H1 (cell line): ENCODE measurements around the gene ARHGAP24. TPM values are rescaled to one million over a fixed set of nuclear protein-coding genes. Genes with fewer than 3 reads are reported as not detected.

Source experiments
- CTCF ChIA-PET: fragments of 300-600 bp; sonication (Branson Sonifier 250); formaldehyde crosslinking; loops from one replicate; lab custom pipeline; 2021; ENCODE audit not compliant: partially characterized antibody; lab: Charles Lee
- POLR2A ChIA-PET: fragments of 300-600 bp; sonication (Branson Sonifier 250); formaldehyde crosslinking; loops from one replicate; lab custom pipeline; 2021; ENCODE audit warnings: inconsistent platforms; ENCODE audit not compliant: partially characterized antibody; lab: Charles Lee
- DNase-seq, 2 experiments: peaks; one replicate each; pipeline versions ENCODE4 v3.0.0 to v3.0.0-alpha.2; 2010 to 2022; ENCODE audit warnings: low spot score in 2 of 2, low read depth in 1 of 2, mixed read lengths in 1 of 2
- FAIRE-seq: peaks from 2 replicates; lab custom pipeline; 2011; peaks lifted over from hg19 to GRCh38; lab: Jason Lieb, UNC
- H2AFZ ChIP-seq: 2 replicates; pipeline ENCODE4 v1.8.1; 2012; ENCODE audit warnings: low read length, inconsistent platforms
- H2AK5ac ChIP-seq: 2 replicates; pipeline ENCODE4 v1.6.1; 2013; ENCODE audit warnings: low read depth, low read length
- H2BK120ac ChIP-seq: replicated peaks from 2 replicates; pipeline ENCODE3; 2013; ENCODE audit warnings: low read depth, low read length, inconsistent platforms
- H2BK12ac ChIP-seq: 2 replicates; pipeline ENCODE4 v1.6.1; 2013; ENCODE audit warnings: low read depth, low read length
- H2BK15ac ChIP-seq: 2 replicates; pipeline ENCODE4 v1.6.1; 2013; ENCODE audit warnings: low read length
- H2BK20ac ChIP-seq: 2 replicates; pipeline ENCODE4 v1.6.1; 2013; ENCODE audit warnings: low read length
- H2BK5ac ChIP-seq: 2 replicates; pipeline ENCODE4 v1.6.1; 2013; ENCODE audit warnings: low read depth, low read length
- H3K14ac ChIP-seq: 2 replicates; pipeline ENCODE4 v1.6.1; 2013; ENCODE audit warnings: inconsistent platforms; ENCODE audit not compliant: insufficient read length
- H3K18ac ChIP-seq: 2 replicates; pipeline ENCODE4 v1.6.1; 2013; ENCODE audit warnings: low read length; ENCODE audit errors: extremely low read depth
- H3K23ac ChIP-seq: 2 replicates; pipeline ENCODE4 v1.6.1; 2013; ENCODE audit warnings: inconsistent platforms; ENCODE audit not compliant: insufficient read length
- H3K23me2 ChIP-seq: 2 replicates; pipeline ENCODE4 v1.6.1; 2013; ENCODE audit warnings: low read depth, low read length
- H3K27ac ChIP-seq: 2 replicates; pipeline ENCODE4 v1.6.1; 2011; ENCODE audit warnings: low read depth, low read length, inconsistent platforms
- H3K27me3 ChIP-seq, 4 experiments: replicated peaks in 1 of 4; 1 replicate in 1 of 4; 2 replicates in 3 of 4; pipeline versions ENCODE4 v1.6.1 to v1.8.1; 2011 to 2013; ENCODE audit warnings: low read length in 3 of 4, mild to moderate bottlenecking in 3 of 4, inconsistent platforms in 2 of 4, mixed read lengths in 2 of 4, moderate library complexity in 1 of 4; ENCODE audit not compliant: control insufficient read depth in 3 of 4, insufficient read depth in 3 of 4; ENCODE audit errors: extremely low read depth in 1 of 4
- H3K36me3 ChIP-seq, 4 experiments: 2 replicates each; pipeline versions ENCODE4 v1.6.1 to v1.8.1; 2011 to 2013; ENCODE audit warnings: mild to moderate bottlenecking in 4 of 4, low read length in 3 of 4, moderate library complexity in 2 of 4, control low read depth in 1 of 4, inconsistent platforms in 1 of 4; ENCODE audit not compliant: insufficient read depth in 4 of 4, control insufficient read depth in 2 of 4
- H3K4ac ChIP-seq: replicated peaks from 2 replicates; pipeline ENCODE3; 2013; ENCODE audit warnings: low read length, low read depth, mixed read lengths, inconsistent platforms; ENCODE audit not compliant: insufficient read length
- H3K4me1 ChIP-seq, 4 experiments: replicated peaks in 1 of 4; 1 replicate in 1 of 4; 2 replicates in 3 of 4; pipeline versions ENCODE4 v1.6.1 to v1.8.1; 2011 to 2013; ENCODE audit warnings: low read length in 3 of 4, inconsistent platforms in 2 of 4, mixed read lengths in 1 of 4; ENCODE audit not compliant: insufficient read depth in 4 of 4, control insufficient read depth in 3 of 4
- H3K4me2 ChIP-seq, 2 experiments: 2 replicates each; pipeline versions ENCODE4 v1.6.1 to v1.8.1; 2011 to 2013; ENCODE audit warnings: low read depth in 2 of 2, low read length in 2 of 2, control low read depth in 1 of 2, inconsistent platforms in 1 of 2, mild to moderate bottlenecking in 1 of 2; ENCODE audit not compliant: insufficient read depth in 1 of 2
- H3K4me3 ChIP-seq, 4 experiments: fragments of 200-600, 300-600 bp in 1 of 4; sonication (generic), shearing (Covaris generic), sonication (Bioruptor Twin) in 1 of 4; 2 replicates each; pipeline versions ENCODE4 v1.5.1 to v1.8.1; 2011 to 2016; ENCODE audit warnings: low read length in 4 of 4, low read depth in 3 of 4, control low read depth in 2 of 4, inconsistent platforms in 2 of 4, mild to moderate bottlenecking in 2 of 4, mixed read lengths in 1 of 4, moderate library complexity in 1 of 4; ENCODE audit not compliant: insufficient read depth in 2 of 4; ENCODE audit errors: extremely low read depth in 1 of 4
- H3K56ac ChIP-seq: replicated peaks from 2 replicates; pipeline ENCODE3; 2013; ENCODE audit warnings: low read depth, mild to moderate bottlenecking, mixed read lengths, low read length, inconsistent platforms; ENCODE audit not compliant: insufficient read length
- H3K79me1 ChIP-seq: 2 replicates; pipeline ENCODE4 v1.6.1; 2013; ENCODE audit warnings: low read depth, low read length, control low read depth
- H3K79me2 ChIP-seq, 2 experiments: 2 replicates each; pipeline versions ENCODE4 v1.6.1 to v1.8.1; 2012 to 2013; ENCODE audit warnings: low read length in 2 of 2, mild to moderate bottlenecking in 2 of 2, inconsistent platforms in 1 of 2; ENCODE audit not compliant: insufficient read depth in 2 of 2, control insufficient read depth in 1 of 2
- H3K9ac ChIP-seq, 4 experiments: replicated peaks in 1 of 4; 1 replicate in 1 of 4; 2 replicates in 3 of 4; pipeline versions ENCODE4 v1.6.1 to v1.8.1; 2011 to 2013; ENCODE audit warnings: low read depth in 3 of 4, low read length in 3 of 4, control low read depth in 2 of 4, mild to moderate bottlenecking in 2 of 4, moderate library complexity in 2 of 4, inconsistent platforms in 1 of 4; ENCODE audit errors: extremely low read depth in 1 of 4
- H3K9me3 ChIP-seq, 2 experiments: 2 replicates each; pipeline versions ENCODE4 v1.6.1 to v1.8.1; 2012 to 2013; ENCODE audit warnings: mild to moderate bottlenecking in 2 of 2, moderate library complexity in 2 of 2, control low read depth in 1 of 2, inconsistent platforms in 1 of 2, low read depth in 1 of 2, low read length in 1 of 2, mixed read lengths in 1 of 2; ENCODE audit not compliant: insufficient read depth in 2 of 2
- H4K20me1 ChIP-seq, 2 experiments: replicated peaks in 1 of 2; 2 replicates each; pipeline versions ENCODE3 to v1.8.1; 2011 to 2013; ENCODE audit warnings: inconsistent platforms in 2 of 2, low read length in 2 of 2, mild to moderate bottlenecking in 1 of 2; ENCODE audit not compliant: insufficient read depth in 2 of 2, control insufficient read depth in 1 of 2
- H4K5ac ChIP-seq: 2 replicates; pipeline ENCODE4 v1.6.1; 2013; ENCODE audit warnings: low read length, low read depth, mixed read lengths, inconsistent platforms; ENCODE audit not compliant: insufficient read length
- H4K8ac ChIP-seq: 2 replicates; pipeline ENCODE4 v1.8.0; 2013; ENCODE audit warnings: mild to moderate bottlenecking, moderate library complexity, low read length, inconsistent platforms; ENCODE audit not compliant: insufficient read depth; ENCODE audit errors: extremely low read depth
- H4K91ac ChIP-seq: replicated peaks from 2 replicates; pipeline ENCODE3; 2013; ENCODE audit warnings: low read length, mixed read lengths, inconsistent platforms; ENCODE audit not compliant: insufficient read length
- HDAC6 ChIP-seq: IDR thresholded peaks from one replicate; pipeline ENCODE4 v1.7.1; 2012; ENCODE audit warnings: low read depth, mild to moderate bottlenecking, inconsistent platforms, low read length, moderate library complexity
- SIX5 ChIP-seq: IDR thresholded peaks from 2 replicates; pipeline ENCODE4 v1.6.1; 2011; ENCODE audit warnings: mild to moderate bottlenecking, low read depth, low read length
- SP4 ChIP-seq: IDR thresholded peaks from 2 replicates; pipeline ENCODE4 v1.6.1; 2012; ENCODE audit warnings: low read length, inconsistent platforms
- TAF7 ChIP-seq: optimal IDR thresholded peaks from 2 replicates; pipeline ENCODE3; 2011; ENCODE audit warnings: low read depth, mild to moderate bottlenecking, inconsistent platforms, low read length, moderate library complexity, borderline replicate concordance
- YY1 ChIP-seq: IDR thresholded peaks from 2 replicates; pipeline ENCODE4 v1.6.1; 2011; ENCODE audit warnings: low read depth, mild to moderate bottlenecking, low read length
- WGBS, 2 experiments: shearing (Covaris generic) in 1 of 2; methylation state at CpG; one replicate each; pipeline versions ENCODE4 v1.1.6 to v1.1.7; 2013 to 2015; ENCODE audit warnings: low lambda C conversion rate in 2 of 2, mixed read lengths in 2 of 2, inconsistent platforms in 1 of 2, low coverage in 1 of 2, missing lambda C conversion rate in 1 of 2; ENCODE audit not compliant: insufficient replicate concordance in 2 of 2, insufficient coverage in 1 of 2, insufficient read length in 1 of 2; ENCODE audit errors: extremely low coverage in 1 of 2, missing lambda C conversion rate in 1 of 2; 5-methylcytosine and 5-hydroxymethylcytosine counted together
- polyA plus RNA-seq, 7 experiments: library from polyadenylated mRNA; depleted of rRNA in 3 of 7; stranded (reverse) in 5 of 7; unstranded in 2 of 7; fragments of >200 nt in 5 of 7; fragments of 200-250 nt in 2 of 7; gene quantifications; 1 replicate in 5 of 7; 2 replicates in 1 of 7; 4 replicates in 1 of 7; pipeline versions ENCODE4 v1.2.1 to v1.2.3, GENCODE V29; 2011 to 2013; ENCODE audit warnings: missing spikeins in 2 of 7, mixed read lengths in 2 of 7
- total RNA-seq: library from RNA; stranded (reverse); fragmentation: NEBNext Ultra II Directional; extraction: Animal tissue kit (Norgen Biotek cat#: 25700); gene quantifications from 2 replicates; pipeline ENCODE4 v1.2.1, GENCODE V29; 2021

Gene ARHGAP24
- total and polyA plus RNA-seq, 2 of the 8 experiments (the other 6 are each of a cell fraction or from before 2014, with no cell fraction given), result 0.08 to 0.50 TPM

GRCh38 chr4:85686398-85686797 is 211.4 kb downstream of the ARHGAP24 start:
- H3K4me1 ChIP-seq, result no peaks in the 10 kb centered on the region
- H3K9me3 ChIP-seq, result no peaks in the 10 kb centered on the region
- H2BK15ac ChIP-seq, result no peak overlapping the region
- no peak overlapping the region for H3K4me2 ChIP-seq
- H2BK5ac ChIP-seq, result no peak overlapping the region
- no peaks in the 10 kb centered on the region for H3K23me2 ChIP-seq
- no peak overlapping the region for H4K5ac ChIP-seq
- no peak overlapping the region for H3K56ac ChIP-seq
- H3K18ac ChIP-seq, result no peak overlapping the region
- H4K91ac ChIP-seq, result no peak overlapping the region
- no peak overlapping the region for H2BK20ac ChIP-seq
- H4K20me1 ChIP-seq, result no peaks in the 10 kb centered on the region
- no peaks in the 10 kb centered on the region for H3K36me3 ChIP-seq
- FAIRE-seq, result no peak
- no peak overlapping the region for H2BK12ac ChIP-seq
- H2AFZ ChIP-seq, result no peak overlapping the region
- H3K27me3 ChIP-seq, result no peaks in the 10 kb centered on the region
- H2AK5ac ChIP-seq, result no peak overlapping the region
- H3K14ac ChIP-seq, result no peak overlapping the region
- H4K8ac ChIP-seq, result no peak overlapping the region
- CTCF ChIA-PET, result interaction anchor here (1.1 to 1.8 kb wide), 3 partner anchors 9 to 14 kb away, joined by 3 to 8 read pairs (median 3); no protein-coding TSS in a partner anchor
- H3K9ac ChIP-seq, result no peak overlapping the region
- H3K79me1 ChIP-seq, result no peaks in the 10 kb centered on the region
- H3K4ac ChIP-seq, result no peak overlapping the region
- WGBS, 2 experiments, result 92% methylated on average over 4 of the region's 4 CpGs; no CpG with 5 or more reads in 1 of the 2 experiments
- no peak overlapping the region for H3K4me3 ChIP-seq
- H2BK120ac ChIP-seq, result no peak overlapping the region
- DNase-seq, result no peak
- POLR2A ChIA-PET, result no interaction called here
- no peak overlapping the region for H3K23ac ChIP-seq
- H3K27ac ChIP-seq, result no peak overlapping the region
- H3K79me2 ChIP-seq, result no peaks in the 10 kb centered on the region
- TF ChIP-seq SP4 (no peak), YY1 (no peak), HDAC6 (no peak), SIX5 (no peak), TAF7 (no peak)
